ENCODE results near the gene SLC9A3.

GRCh38 chr5:528629-529511 lies 4.6 kb upstream of the SLC9A3 start:
- TF ChIP-seq SMC3 (IDR thresholded peaks at IDR 0.05; ENCODE audit: low read depth, low read length) (no peak), CTCF (IDR thresholded peaks at IDR 0.05) (no peak), YY1 (IDR thresholded peaks at IDR 0.05; ENCODE audit: low read depth) (no peak), FOXM1 (IDR thresholded peaks at IDR 0.05; ENCODE audit: low read depth) (no peak), FOXJ3 (CRISPR knock-in tag; IDR thresholded peaks at IDR 0.05) (no peak), EZH2phosphoT487 (IDR thresholded peaks at IDR 0.05; ENCODE audit: borderline replicate concordance, low read depth) (no peak), RFX5 (IDR thresholded peaks at IDR 0.05; ENCODE audit: low read length) (no peak), JUND (IDR thresholded peaks at IDR 0.05) (no peak), NFIC (IDR thresholded peaks at IDR 0.05; ENCODE audit: borderline replicate concordance) (no peak), CHD2 (IDR thresholded peaks at IDR 0.05; ENCODE audit: low read length, partially characterized antibody) (no peak), USF2 (IDR thresholded peaks at IDR 0.05; ENCODE audit: borderline replicate concordance, low read depth, low read length) (no peak)
